Fibroblast of peridontal ligament (primary cell): Measurements from ENCODE around the gene SLAMF1.
"Not testable (repeated sequence)": the region's sequence is repeated elsewhere in the genome, so short reads cannot be mapped to it uniquely, and the experiment has no call there.

Source experiments
- DNase-seq: peaks from one replicate; pipeline ENCODE4 v3.0.0-alpha.2; 2010; ENCODE audit errors: extremely low read depth

The SLAMF1 gene

DNA sequence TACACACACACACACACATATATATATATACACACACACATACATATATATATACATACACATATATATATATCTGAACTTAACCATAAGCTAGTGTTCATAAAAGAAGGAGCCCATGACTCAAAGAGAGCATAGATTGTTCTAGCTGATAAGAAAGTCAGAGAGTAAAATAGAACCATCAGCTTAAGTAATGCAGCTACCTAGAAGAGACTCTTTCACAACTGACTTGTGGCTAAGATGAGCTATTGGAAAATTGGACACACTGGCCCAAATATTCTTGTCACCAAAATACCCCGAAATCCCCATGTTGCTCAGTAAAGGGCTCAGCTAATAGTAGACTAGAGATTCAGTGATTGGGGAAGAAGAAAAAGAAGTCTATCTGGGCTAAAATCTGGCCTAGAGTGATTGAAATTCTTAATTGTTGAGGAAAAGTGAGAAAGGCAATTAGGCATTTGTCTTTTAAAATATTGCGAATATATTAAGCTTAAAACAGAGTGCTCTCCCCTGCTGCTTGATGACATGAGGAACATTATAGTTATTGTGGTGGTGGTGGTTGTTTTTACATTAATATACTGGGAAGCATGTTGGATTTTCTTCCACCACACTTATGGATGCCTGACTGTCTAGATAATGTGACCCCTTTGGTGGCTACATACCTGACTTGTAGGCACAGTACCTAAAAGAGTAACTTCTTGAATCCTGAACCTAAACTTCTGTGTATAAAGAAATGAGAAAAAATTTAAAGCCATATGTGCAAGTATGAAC, 6.3 kb downstream of the SLAMF1 start:
- no peak for DNase-seq

DNA sequence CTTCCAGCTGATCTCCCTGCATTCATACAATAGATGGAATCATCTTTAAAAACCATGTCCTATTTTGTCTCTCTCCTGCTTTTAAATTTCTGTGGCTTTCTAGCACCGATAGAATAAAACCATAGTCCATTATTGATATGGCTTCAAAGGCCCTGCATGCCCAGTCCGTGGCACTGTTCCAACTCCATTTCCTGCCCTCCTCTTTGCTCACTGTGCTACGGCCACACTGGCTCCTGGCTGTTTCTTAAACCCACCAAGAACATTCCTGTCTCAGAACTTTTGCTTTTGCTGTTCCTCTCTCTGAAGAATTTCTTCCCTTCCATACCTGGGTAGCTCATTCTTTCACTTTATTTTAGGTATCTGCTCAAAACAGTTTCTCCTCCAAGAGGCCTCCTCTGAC, 7.2 kb downstream of the SLAMF1 start:
- no peak for DNase-seq

DNA sequence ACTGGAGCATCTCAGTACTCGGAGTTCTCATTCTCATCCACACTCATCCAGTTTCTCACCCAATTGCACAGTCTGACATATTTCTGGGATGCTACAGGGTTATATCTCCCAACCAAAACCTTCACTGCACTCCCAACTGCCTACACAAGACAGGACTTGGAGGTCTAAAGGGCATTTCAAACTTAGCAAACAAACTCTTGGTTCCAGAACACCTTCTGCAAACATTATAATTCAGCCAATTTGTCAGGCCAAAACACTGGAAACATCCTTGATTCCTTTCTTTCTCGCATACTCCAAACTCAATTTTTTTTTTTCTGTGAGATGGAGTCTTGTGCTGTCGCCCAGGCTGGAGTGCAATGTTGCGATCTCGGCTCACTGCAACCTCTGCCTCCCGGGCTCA, 7.9 kb downstream of the SLAMF1 start:
- no peak for DNase-seq

DNA sequence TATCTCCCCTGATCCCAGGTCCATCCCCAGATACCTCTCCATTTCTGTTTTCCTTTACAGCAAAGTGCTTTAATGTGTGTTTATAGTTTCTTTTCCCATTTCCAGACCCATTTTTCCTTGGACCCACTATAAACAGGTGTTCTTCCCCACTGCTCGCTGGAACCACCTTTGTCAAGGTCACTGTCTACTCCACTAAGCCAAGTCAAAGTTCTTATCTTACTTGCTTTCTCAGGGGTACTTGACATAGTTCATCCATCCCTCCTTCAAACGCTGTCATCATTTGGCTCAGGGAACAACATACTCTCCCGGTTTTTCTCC, 8.3 kb downstream of the SLAMF1 start:
- no peak for DNase-seq

DNA sequence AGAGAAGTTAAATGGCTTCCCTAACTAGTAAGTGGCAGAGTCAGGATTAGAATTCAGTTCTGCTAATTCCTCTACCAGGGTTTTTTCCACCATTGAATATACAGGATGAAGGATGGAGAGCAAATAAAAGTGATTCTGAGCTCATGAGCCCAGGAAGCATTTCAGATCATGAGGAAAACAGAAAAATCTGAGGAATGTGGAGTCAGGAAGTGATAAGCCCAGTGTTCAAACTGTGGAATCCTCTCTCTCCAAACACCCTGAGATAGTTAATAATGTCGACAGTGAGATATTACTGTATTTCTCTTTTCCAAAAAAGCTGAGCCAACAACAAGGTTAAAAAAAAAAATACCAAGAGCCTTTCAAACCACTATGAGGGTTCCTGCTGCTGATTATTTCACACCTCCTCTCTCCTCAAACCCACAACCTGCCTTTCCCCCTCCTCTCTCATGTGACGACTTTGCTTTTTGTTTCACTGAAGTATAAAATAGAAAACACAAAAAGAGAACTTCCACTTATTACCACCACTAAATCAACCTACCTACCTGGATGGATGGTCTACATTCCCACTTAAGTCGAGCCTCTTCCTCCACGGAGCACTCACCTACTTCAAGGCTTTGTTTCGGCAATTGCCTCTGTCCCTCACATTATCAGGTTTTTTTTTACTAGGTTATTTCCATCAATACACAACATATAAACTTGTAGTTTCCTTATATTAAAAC, 8.9 kb downstream of the SLAMF1 start:
- DNase-seq = no peak

DNA sequence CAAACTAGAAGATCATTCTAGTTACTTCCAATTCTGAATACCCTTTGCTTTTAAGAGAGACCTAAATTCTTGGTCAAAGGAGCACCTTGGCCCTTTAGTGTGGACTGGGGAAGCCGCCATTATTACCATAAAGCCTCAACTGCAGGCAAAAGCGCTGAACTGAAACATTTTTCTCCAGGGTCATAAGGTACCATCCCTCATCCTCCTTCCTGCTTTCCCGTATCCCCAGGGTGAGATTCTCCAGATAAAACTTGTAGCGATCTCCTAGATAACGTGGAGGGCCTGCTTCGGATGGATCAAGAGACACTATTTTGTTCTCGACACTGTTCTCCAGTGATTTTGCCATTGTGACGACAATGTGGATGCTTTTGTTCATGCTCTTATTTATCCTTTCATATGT, 9.8 kb downstream of the SLAMF1 start:
- DNase-seq = no peak

DNA sequence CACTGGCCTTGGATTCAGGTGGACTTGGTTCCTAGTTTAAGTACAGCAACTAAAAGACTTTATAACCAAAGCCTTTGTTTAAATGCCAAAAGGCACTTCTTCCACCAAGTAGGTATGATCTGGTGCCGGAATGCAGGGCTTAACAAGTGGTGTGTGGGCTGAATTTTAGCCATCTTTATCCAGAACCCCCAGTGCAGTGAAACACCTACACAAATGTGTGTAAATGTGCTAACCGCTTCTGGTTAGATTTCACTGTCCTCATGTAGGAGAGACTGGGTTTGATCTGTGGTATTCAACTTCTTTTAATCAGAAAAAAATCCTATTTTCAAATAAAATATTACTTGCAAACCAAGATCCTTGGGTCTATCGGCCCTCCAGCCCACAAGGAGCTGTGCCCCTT, 10.3 kb downstream of the SLAMF1 start:
- no peak for DNase-seq

DNA sequence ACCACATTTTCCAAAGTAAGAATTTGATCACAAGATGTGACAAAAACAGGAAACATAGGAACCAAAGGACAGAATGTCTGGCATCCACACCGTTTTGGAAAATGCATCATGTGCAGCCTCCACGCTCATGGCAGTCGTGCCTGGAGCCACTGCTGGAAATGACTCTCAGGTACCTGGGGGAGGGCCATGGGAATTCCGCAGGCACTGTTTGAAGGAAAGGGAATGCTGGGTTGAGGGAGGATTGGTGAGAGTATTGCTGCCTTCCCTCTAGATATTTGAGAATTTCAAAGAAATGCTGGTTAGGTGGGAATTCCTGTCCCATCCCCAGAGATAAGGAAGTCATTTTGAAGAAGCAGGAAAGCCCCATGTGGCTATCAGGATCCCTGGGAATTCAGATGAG, 10.8 kb downstream of the SLAMF1 start:
- no peak for DNase-seq

DNA sequence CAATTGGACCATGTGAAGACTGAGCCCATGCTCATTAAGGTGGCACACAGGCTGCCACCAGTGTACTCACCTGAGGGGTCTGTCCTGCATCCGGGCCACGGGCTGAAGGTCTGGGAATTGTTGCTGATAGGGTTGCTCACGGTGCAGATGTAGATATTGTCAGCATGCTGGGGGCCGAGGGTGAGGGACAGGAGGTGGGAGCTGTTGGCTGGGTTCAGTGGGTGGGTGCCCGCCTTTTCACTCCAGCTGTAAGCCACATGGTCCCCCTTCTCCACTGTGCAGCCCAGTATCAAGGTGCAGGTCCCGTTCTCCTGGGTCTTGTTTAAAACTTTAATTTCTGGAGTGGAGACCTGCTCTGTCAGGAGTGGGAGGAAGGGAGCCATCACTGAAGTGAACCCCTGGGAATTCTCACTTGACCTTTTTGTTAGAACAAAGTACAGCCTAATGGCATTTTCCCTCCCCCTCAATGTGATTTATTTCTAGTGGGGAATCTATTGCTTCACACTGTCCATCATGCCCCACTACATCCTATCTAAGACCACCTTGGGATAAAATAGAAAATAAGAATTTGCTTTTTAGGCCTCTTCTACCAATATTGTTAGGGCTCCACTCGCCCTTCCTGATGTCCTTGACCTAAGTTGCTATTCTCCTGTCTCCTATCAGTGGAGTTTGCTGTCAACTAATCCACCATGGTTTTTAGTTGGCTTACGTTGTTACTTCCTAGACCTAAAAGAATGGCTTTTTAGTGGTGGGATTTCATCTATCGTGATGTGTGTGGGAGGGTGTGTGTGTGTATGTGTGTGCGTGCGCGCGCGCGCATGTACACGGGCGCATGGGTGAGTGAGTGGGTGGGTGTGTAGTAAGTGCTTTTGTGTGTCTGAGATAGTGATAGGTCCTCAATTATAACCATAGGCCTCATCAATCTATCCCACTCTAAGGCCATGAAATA, 12.0 kb downstream of the SLAMF1 start:
- DNase-seq = no peak

DNA sequence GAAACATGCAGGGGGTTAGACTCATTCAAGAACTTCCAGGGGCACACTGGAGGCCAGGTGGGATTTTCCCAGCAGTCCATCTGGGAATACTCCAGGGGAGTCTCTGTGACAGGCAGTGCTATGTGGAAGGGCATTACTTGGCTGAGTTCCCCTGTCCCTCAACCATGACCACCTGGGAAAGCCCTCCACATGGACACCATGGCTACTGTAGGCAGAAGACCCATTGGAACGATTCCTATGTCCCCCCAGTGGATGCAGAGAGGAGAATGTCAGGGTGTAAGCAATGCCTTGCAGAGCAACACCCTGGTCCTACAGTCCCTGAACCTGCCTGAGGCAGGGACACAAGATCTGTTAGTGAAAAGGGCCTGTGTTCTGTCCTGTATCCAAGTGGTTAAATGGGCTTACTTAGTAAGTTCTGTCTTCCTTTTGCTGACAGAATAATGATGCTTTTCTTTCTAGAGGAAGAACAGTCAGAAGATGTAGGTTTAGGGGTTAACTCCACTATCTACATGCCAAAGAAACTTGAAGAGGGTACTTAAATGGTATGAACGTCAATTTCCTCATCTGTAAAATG, 13.4 kb downstream of the SLAMF1 start:
- no peak for DNase-seq

DNA sequence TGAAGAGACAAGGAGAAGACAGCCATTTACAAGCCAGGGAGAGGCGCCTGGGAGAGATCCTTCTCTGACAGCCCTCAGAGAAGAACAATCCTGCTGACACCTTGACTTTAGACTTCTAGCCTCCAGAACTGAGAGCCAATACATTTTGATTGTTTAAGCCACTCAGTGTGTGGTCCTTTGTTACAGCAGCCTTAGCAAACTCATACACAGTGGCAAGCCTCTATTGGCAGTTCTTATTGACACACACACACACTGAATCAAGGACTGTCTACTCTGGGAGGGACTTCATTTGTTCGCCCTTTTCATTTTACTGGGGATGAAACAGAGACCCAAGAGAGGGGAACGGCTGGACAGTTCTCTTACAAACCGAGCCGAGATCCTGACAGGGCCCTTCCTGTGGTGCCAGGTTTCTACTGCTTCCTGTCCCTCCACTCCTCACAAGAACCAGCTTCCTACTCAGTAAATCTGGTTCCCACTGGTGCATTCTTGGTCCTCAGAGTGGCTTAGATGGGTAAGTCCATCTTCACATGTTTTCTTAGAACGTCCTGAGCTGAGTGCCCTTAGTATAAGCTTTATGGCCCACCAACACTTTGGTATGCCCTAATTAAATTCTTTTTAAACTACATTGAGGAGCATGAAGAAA, 14.7 kb downstream of the SLAMF1 start:
- DNase-seq = no peak

DNA sequence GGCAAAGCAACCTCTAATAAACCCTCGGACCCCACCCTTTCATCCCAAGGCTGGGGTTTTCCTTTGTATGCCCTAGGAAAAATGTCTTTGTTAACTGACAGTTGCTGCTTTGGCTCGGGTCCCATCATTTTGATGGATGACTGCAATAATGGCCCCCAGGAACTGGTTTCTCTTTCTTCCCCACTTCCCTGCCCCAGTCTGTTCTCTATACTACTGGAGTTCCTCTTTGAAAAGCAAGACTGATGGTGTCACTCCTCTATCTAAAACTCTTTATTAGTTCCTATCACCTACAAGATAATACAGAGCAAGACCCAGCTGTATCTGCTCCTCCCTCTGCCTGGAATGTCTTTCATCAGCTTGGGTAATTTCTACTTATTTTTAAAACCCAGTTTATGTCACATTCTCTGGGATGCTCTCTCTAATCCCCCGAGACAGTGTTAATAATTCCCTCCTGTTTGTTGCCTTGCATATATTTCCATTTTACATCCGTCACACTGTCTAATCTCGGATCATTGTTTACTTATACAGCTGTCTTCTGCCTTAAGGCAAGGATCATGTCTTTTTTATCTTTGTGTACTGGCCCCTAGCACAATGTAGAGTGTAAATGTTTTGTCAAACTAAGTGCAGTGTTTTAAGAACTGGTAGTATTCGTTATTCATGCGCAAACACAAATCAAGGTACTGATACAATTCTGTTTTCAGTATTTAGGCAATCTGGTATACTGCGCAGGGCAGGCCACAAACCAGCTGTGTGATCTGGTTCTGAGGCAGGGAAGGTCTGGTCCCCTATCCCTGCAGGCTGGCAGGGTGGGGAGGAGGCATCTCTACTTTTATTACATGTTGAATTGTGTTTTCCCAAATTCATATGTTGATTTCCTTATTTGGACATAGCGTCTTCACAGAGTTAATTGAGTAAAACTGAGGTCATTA, 16.1 kb downstream of the SLAMF1 start:
- no peak for DNase-seq

DNA sequence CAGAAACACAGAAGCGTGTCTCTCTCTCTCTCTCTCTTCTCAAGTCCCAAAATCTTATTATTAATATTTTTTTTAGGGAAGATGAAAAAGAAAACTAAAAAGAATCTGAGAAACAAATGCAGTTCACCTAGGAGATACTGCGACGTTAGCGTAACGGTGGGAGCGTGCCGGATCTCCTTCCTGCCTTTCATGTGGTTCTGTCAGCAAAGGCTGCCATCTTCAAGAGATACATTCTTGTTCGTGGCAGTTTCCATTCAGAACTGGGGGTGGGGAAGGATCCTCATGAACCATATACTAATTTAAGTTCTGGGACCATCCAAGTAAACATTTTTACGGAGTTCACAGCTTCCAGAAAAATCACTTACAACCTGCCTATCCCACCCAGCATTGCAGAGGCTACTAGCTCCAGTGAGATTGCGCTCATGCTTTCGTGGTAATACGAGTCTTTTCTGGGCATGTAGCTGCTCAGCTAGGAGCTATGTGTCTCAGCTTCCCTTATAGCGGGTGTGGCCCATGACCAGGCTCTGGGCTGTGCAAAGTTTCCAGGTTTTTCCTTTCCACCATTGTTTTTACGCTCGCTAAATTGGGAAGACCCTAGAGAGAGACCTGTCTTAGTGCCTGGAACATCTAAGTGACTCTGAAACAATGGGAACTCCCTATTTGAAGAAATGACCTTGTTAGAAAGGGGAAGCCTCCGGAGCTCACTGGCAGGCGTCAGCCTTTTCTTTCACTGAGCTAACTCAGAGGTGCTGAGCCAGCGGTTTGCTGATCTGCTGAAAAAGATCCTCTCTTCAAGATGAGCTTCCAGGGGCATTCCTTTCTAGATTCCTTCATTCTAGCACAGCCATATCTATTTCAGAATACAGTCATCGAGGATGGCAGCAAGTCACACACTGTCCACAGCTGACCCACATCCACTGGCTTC, 17.3 kb downstream of the SLAMF1 start:
- no peak for DNase-seq

DNA sequence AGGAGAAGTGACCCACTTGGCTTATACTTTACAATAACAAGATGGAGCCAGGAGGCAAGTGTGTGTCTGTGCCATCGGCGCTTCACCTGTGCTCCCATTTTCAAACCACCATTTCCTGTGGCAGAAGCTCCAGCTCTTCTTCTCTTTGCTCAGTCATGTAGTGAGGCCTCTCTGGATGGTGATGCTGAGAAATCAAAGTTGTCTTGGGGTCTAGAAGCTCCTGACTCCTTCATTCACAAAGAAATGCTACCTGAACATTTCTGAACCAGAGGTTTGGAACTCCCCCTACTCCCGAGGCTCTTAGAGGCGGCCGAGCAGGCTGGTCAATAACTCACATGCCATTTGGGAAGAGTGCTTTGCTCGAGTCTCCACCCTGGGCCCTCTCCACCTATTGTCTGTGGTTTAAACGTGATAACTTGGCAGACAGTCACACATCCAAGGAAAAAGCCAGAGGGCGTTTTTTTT, 18.0 kb downstream of the SLAMF1 start:
- no peak for DNase-seq

DNA sequence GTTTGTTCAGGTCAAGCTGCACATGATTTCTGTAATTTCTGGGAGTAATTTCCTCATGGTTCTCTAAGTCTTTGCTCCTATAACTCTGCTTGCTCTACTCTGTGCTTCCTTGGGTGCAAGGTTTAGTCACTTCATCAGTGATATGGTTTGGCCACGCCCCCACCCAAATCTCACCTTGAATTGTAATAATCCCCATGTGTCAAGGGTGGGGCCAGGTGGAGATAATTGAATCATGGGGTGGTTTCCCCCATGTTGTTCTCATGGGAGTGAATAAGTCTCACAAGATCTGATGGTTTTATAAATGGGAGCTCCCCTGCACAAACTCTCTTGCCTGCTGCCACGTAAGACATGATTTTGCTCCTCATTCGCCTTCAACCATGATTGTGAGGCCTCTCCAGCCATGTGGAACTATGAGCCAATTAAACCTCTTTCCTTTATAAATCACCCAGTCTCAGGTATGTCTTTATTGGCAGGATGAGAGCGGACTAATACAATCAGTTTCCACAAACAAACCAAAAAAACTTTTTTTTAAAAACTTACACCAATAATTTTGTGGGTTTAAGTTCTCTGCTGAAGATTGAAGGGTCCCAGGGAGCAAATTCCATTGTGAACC, 19.1 kb downstream of the SLAMF1 start:
- not testable (repeated sequence) for DNase-seq

DNA sequence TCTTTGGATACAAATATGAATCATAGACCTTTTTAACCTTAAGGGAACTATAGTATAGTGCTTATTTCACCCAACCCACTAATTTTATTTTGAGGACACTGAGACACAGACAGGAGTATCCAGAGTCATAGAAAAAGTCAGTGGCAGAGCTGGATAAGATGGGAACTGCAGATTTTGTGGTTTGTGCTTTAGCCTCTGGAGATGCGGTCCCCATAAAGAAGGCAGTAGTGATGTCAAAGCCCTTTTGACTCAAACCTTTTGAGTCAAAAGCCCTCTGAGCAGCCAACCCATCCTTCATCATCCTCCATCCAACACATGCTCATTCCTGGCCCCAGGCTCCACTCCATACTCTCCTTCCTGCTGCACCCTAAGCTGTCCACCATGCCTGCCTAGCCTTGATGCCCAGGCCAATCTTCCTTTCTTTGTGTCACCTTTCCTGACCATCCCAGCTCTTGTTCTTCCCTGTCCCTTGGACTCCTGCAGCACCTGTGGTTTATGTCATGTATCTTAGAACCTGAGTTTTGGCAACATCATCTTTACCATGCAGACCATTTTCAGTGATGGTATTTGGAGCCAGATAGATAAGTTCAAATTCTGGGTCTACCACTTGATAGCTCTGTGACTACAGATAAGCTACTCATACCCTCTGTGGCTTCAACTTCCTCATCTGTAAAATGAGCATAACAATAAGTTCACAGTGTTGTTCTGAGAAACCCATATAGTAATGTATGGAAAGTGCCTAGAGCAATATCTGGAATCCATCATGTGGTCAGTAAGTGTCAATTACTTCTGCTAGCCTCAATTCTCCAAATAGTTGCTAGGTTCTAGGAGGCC, 20.1 kb downstream of the SLAMF1 start:
- DNase-seq = no peak

DNA sequence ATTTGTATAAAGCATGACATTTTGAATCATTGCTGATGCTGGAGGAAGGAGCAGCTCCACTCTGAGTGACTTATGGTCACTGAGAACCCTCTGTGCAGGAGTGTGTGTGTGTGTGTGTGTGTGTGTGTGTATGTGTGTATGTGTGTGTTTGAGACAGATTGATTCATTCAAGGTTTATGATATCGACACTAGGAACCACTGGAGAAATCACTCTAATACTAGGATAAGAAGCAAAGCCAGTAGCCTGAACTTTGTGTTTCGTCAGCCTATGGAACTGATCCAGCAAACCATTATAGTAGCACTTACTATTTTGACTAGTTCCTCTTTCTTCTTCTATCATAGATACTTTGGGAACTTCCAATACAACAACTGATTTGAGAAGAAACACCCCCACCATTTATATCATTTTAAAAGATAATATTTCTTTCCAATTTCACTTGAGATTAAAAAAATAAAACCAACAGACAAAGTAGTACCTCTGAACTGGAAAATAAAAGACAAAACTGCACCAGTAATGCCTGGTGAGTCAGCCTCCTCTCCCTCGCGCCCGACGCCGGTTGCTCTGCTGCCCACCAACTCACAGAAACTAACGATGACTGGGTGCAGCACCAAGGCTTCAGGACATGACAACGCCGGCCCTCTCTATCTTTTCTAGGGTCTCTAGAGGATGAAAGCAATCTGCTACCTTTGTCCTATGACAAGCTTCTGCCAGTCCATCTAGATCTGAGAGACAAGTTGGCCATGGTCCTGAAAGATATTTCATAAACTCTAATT, 20.9 kb downstream of the SLAMF1 start:
- no peak for DNase-seq
